DND-41 (cell line): Measurements from ENCODE around the gene CIBAR2.

Experiments
- CTCF ChIP-seq: IDR thresholded peaks from 2 replicates; pipeline ENCODE4 v1.5.1; 2012; ENCODE audit warnings: borderline replicate concordance, low read length, moderate library complexity, mild to moderate bottlenecking; ENCODE audit not compliant: poor library complexity, severe bottlenecking; ENCODE audit errors: extremely low read depth
- EZH2 ChIP-seq: IDR thresholded peaks from 3 replicates; pipeline ENCODE4 v1.6.1; 2012; ENCODE audit warnings: borderline replicate concordance, low read depth, mild to moderate bottlenecking, moderate library complexity, low read length, inconsistent platforms; ENCODE audit not compliant: severe bottlenecking

GRCh38 chr16:85094812-85095211, 17.5 kb downstream of the CIBAR2 start:
- TF ChIP-seq CTCF, result no peak
- no peak for TF ChIP-seq EZH2
